ENCODE measurements around the gene ITPRID1.

ITPRID1 gene

GRCh38 chr7:31688996-31689395 lies 175.1 kb downstream of the ITPRID1 start:
- no peak for TF ChIP-seq ZNF169 (tag by site-specific recombination; IDR thresholded peaks at IDR 0.05)
- TF ChIP-seq KLF9 (tag by site-specific recombination; IDR thresholded peaks at IDR 0.05; ENCODE audit: low read depth), result no peak
- TF ChIP-seq ZBTB11 (tag by site-specific recombination; conservative IDR thresholded peaks at IDR 0.05; ENCODE audit: low read depth), result no peak
- no peak for TF ChIP-seq ZNF266 (tag by site-specific recombination; IDR thresholded peaks at IDR 0.05; ENCODE audit: low read depth)
- no peak for TF ChIP-seq ZNF48 (tag by site-specific recombination; IDR thresholded peaks at IDR 0.05)
- no peak for TF ChIP-seq ZNF433 (tag by site-specific recombination; IDR thresholded peaks at IDR 0.05; ENCODE audit: low read depth)
- TF ChIP-seq ELK4 (IDR thresholded peaks at IDR 0.05; ENCODE audit: borderline replicate concordance, low read depth, low read length), result no peak
- TF ChIP-seq TRIM28 (IDR thresholded peaks at IDR 0.05; ENCODE audit: borderline replicate concordance, low read length), result no peak
- no peak for TF ChIP-seq ZNF670 (tag by site-specific recombination; IDR thresholded peaks at IDR 0.05; ENCODE audit: low read depth)
- TF ChIP-seq ZNF580 (tag by site-specific recombination; IDR thresholded peaks at IDR 0.05), result no peak
- no peak for TF ChIP-seq ZXDB (tag by site-specific recombination; IDR thresholded peaks at IDR 0.05)
- TF ChIP-seq ZNF626 (tag by site-specific recombination; IDR thresholded peaks at IDR 0.05), result no peak
- TF ChIP-seq ZNF529 (tag by site-specific recombination; IDR thresholded peaks at IDR 0.05; ENCODE audit: insufficient replicate concordance), result no peak
- no peak for TF ChIP-seq YY2 (tag by site-specific recombination; IDR thresholded peaks at IDR 0.05)
- ChIA-PET POLR2A (no interaction called here), CTCF (no interaction called here)
- H3K27ac ChIP-seq (ENCODE audit: extremely low read depth, low read depth, low read length), result no peak overlapping the region
- no peaks in the 10 kb centered on the region for H3K36me3 ChIP-seq (ENCODE audit: control insufficient read depth in 2 of 2, insufficient read depth in 1 of 2, low read length in 2 of 2)
- no peak overlapping the region for H3K4me3 ChIP-seq (ENCODE audit: low read depth, low read length)
- no peaks in the 10 kb centered on the region for H3K4me1 ChIP-seq (ENCODE audit: control insufficient read depth, insufficient read depth, low read length)
- H3K9me3 ChIP-seq (ENCODE audit: control insufficient read depth, insufficient read depth, low read depth, low read length), result no peaks in the 10 kb centered on the region

GRCh38 chr7:31690935-31691334 lies 177.0 kb downstream of the ITPRID1 start:
- Histone ChIP-seq H3K4me1 (ENCODE audit: control insufficient read depth, insufficient read depth, low read length) (no peaks in the 10 kb centered on the region), H3K36me3 (ENCODE audit: control insufficient read depth in 2 of 2, insufficient read depth in 1 of 2, low read length in 2 of 2) (no peaks in the 10 kb centered on the region), H3K4me3 (ENCODE audit: low read depth, low read length) (no peak overlapping the region), H3K27ac (ENCODE audit: extremely low read depth, low read depth, low read length) (no peak overlapping the region), H3K9me3 (ENCODE audit: control insufficient read depth, insufficient read depth, low read depth, low read length) (no peaks in the 10 kb centered on the region)
- POLR2A ChIA-PET, result interaction anchor here (0.7 kb wide), 1 partner anchor 89 kb away, joined by 3 read pairs; no protein-coding TSS in a partner anchor
- CTCF ChIA-PET, result no interaction called here
- TF ChIP-seq ZNF629 (tag by site-specific recombination; IDR thresholded peaks at IDR 0.05) (no peak), ZNF19 (tag by site-specific recombination; IDR thresholded peaks at IDR 0.05; ENCODE audit: low read depth) (no peak), ZNF211 (tag by site-specific recombination; IDR thresholded peaks at IDR 0.05; ENCODE audit: low read depth) (no peak), ZNF184 (tag by site-specific recombination; IDR thresholded peaks at IDR 0.05) (no peak), ZNF701 (tag by site-specific recombination; IDR thresholded peaks at IDR 0.05) (no peak), SCRT1 (tag by site-specific recombination; IDR thresholded peaks at IDR 0.05; ENCODE audit: borderline replicate concordance) (no peak), GFI1B (tag by site-specific recombination; IDR thresholded peaks at IDR 0.05) (no peak), ZNF624 (tag by site-specific recombination; IDR thresholded peaks at IDR 0.05) (no peak), HIC1 (tag by site-specific recombination; IDR thresholded peaks at IDR 0.05) (no peak), GLIS2 (tag by site-specific recombination; IDR thresholded peaks at IDR 0.05) (no peak), MYNN (tag by site-specific recombination; IDR thresholded peaks at IDR 0.05; ENCODE audit: borderline replicate concordance) (no peak), HOXC10 (CRISPR knock-in tag; IDR thresholded peaks at IDR 0.05) (no peak), ZNF266 (tag by site-specific recombination; IDR thresholded peaks at IDR 0.05; ENCODE audit: low read depth) (no peak), ZNF473 (tag by site-specific recombination; IDR thresholded peaks at IDR 0.05) (no peak), ZNF362 (tag by site-specific recombination; IDR thresholded peaks at IDR 0.05) (no peak), BCL11B (tag by site-specific recombination; IDR thresholded peaks at IDR 0.05; ENCODE audit: low read depth) (no peak), ZNF549 (tag by site-specific recombination; IDR thresholded peaks at IDR 0.05) (no peak)

Data from HEK293 (cell line).